Measurements from ENCODE around the gene SERTAD4.
"Not testable (repeated sequence)": the region's sequence is repeated elsewhere in the genome, so short reads cannot be mapped to it uniquely, and the experiment has no call there.

Gene SERTAD4

DNA sequence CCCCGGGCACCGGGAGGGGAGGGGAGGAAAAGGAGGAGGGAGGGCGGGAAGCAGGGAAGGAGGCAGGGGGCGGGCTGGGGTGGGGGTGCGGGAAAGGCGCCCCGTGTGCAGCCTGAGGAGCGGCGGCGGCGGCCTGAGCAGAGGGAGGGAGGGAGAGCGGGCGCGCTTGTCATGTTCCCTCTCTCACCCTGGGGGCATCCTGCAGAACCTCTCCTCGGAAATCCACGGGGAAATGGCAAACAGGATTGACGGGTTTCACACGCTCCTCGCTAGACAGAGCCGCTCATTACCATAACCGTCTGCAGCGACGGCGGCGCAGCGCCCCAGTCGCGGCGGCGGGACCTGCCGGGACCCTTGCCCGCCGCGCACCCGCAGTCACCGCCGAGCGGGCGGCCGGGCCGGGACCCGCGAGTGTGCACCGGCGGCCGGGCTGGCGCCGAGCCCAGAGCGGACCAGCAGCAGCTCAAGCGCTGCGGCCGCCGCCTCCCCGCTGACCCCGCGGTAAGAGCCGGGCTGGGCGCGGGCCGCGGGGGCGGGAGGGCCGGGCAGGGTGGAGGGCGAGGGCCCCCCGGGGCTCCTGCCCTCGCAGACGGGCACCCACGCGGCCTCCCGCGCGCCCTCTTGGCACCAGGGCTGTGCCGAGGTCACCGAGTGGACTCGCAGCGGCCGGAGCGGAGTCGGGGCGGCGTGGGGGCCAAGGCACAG lies at the start of gene SERTAD4:
TSS of gene SERTAD4 (plus strand) at position 286 of the 705 bp plus-strand sequence. CDS start 5,165 bp downstream, outside the sequence.
- DNase-seq = no peak

DNA sequence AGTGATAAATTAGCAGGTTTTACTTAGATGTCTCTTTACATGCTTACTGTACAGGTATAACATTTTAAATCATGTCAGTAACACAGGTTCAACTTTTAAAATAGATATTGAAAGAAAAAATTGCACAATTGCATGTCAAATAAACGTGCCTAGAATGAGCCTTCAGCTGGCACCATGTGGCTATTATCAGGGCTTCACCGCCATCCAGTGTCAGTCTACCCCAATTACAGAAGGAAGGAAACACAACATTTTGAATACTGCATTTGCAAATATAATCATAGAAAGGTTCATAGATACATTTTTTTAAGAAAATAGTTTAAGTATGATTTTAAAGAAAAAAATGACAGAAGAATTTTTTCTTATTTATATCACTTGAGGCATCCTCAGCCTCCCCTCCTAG lies 47.5 kb upstream of the SERTAD4 start:
- DNase-seq = no peak

DNA sequence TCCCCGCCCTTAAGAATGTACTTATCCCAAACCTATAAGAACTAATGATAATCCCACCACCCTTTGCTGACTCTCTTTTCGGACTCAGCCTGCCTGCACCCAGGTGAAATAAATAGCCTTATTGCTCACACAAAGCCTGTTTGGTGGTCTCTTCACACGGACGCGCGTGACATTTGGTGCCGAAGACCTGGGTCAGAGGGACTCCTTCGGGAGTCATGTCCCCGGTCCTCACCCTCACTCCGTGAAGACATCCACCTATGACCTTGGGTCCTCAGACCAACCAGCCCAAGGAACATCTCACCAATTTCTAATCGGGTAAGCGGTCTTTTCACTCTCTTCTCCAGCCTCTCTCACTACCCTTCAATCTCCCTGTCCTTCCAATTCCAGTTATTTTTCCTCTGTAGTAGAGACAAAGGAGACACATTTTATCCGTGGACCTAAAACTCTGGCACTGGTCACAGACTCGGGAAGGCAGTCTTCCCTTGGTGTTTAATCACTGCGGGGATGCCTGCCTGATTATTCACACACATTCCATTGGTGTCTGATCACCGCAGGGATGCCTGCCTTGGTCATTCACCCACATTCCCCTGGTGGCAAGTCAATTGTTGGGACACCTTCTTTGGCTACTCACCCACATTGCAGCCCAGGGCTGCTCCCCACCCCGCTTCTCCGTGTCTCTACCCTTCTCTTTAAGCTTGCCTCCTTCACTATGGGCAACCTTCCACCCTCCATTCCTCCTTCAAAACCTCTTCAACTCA lies 44.6 kb upstream of the SERTAD4 start:
- not testable (repeated sequence) for DNase-seq

DNA sequence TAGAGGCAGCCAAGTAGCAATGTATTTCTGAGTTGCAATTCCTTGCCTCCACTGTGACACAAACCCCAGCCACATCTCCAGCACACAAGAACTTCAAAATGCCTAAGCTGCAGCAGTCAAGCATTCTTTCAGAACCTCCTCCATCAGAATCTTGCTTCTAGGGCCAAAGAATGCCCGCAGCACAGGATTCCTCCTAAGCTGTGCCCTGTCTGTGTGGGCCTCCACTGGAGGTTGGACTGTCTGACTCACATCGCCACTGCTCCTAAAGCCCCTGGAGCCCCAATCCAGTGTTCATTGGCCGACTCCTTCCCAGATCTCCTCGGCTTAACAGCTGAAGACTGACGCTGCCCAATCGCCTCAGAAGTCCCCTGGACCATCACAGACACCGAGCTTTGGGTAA lies 43.2 kb upstream of the SERTAD4 start:
- no peak for DNase-seq

DNA sequence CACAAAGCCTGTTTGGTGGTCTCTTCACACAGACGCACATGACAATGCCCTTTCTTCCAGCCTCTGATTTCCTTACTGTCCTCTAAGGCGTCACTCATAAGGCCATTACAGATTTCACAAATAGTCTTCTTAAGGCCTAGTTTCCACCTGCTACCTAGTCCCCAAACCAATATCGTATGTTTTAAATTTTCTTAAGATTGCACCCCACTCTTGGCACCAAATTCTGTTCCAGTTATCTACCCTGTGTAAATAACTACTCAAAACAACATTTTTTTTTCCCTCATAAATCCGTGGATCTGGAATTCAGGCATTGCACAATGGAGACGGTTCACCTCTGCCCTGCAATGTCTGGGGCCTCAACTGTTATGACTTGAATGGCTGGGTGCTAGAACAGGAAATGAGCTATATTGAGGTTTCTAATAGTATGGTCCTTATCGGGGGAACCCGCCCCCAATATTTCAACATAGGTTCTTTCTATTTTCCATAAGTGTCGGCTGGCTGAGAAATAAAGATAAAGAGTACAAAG lies 36.9 kb upstream of the SERTAD4 start:
- no peak for DNase-seq

DNA sequence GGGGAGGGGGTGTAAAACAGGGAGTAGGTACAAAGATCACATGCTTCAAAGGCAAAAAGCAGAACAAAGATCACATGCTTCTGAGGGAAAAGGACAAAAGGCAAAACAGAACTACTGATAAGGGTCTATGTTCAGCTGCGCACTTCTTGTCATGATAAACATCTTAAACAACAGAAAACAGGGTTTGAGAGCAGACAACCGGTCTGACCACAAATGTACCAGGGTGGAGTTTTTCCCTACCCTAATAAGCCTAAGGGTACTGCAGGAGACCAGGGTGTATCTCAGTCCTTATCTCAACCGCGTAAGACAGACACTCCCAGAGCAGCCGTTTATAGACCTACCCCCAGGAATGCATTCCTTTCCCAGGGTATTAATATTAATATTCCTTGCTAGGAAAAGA lies 36.3 kb upstream of the SERTAD4 start:
- not testable (repeated sequence) for DNase-seq

DNA sequence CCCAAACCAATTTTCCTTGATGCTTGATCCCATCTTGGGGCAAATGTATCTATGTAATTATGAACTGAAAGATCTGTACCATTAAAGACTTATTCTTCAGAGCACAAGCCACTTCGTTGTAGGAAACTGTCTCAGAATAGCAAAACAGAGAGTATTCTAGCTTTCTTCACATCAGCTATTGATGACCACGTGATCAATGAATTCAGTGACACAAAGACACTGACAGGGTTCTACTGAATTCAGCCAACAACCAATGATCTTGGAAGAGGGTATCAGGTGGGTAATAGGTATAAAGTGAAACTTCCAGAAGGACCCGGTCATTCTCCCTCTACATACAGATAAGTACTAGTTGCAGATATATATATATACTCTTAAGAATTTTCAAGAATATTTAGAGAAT lies 33.8 kb upstream of the SERTAD4 start:
- DNase-seq = no peak

DNA sequence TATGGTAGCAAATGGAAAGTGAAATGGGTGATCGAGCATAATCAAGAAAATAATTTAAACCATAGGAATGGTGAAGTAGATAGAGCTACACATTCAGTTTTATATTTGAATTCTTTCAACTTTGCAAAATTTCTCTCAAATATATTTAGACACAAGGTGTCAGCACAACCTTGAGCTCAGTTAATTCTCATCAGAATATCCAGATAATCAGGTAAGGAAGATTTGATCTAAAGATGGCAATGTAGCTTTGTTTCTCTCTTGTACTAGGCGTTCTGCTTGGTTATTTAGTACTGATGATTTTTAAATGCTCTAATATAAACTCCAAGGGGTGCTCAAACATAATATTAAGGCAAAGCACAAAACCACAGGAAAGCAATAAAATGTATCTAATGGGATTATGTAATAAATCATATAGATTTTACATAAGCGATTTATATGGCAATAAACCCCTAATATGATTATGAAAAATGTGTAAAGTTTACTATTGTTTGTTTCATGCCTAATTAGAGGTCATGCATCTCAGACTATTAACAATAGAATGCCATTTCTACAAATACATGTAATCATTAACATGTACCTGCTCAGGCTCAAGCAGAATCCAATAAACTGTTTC lies 32.4 kb upstream of the SERTAD4 start:
- DNase-seq = no peak

DNA sequence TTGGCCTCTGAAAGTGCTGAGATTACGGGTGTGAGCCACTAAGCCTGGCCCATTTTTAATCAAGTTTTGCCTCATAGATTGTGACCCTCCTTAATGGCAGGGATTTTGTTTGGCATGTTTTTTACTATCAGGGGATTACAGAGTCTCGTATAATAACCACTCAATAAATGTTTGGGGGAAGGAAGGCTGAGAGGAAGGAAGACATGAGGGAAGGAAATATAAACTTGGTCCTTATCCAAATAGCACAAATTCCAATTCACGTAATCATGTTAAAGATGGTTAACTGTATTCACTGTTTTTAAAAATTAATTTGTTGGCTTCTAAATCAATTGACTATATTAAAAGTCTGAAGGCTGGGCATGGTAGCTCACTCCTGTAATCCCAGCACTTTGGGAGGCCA lies 30.9 kb upstream of the SERTAD4 start:
- no peak for DNase-seq

DNA sequence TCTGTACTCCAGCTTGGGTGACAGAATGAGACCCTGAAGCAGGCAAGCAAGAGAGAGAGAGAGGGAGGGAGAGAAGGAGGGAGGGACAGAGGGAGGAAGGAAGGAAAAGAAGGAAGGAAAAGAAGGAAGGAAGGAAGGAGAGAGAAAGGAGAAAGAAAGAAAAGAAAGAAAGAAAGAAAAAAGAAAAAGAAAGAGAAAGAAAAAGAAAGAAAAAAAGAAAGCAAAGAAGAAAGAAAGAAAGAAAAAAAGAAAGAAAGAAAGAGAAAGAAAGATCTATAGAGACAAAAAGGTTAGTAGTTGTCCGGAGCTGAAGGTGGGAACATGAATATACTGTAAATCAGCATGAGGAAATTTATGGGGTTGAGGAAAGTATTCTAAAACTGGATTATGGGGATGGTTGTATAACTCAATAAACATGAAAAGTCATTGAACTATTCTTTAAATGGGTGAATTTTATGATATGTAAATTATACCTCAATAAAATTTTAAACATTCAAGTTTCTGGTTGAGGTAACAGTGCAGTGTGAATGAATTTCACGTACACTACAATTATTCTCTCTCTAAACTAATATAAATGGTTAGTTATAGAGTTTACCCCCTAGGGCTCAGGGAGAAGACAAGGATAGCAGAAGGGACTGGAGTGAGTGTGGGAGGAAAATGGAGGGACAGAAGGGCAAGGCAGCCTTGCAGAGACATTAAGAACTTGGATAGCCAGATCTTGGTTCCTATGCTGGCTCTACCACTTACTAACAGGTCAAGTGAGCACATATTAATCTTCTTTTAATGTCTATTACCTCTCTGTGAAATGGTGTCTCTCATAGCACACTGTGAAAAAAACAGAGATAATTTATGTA lies 24.8 kb upstream of the SERTAD4 start:
- no peak for DNase-seq

DNA sequence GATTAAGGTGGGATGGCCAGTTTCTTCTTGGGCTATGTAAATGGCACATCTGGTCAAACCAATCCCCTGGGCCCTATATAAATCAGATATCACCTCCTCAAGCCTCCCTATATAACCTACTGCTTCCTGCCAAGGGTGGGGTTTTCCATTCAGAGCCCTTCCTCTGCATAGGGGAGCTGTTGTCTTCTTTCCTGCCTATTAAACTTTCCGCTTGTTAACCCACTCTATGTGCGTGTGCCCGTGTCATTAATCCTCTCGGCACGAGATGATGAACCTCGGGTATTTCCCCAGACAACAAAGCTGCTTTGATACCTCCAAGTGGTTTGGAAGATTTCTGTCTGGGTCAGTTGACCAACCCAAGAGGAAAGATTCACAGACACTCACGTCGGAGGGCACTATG lies 19.3 kb upstream of the SERTAD4 start:
- DNase-seq = no peak

DNA sequence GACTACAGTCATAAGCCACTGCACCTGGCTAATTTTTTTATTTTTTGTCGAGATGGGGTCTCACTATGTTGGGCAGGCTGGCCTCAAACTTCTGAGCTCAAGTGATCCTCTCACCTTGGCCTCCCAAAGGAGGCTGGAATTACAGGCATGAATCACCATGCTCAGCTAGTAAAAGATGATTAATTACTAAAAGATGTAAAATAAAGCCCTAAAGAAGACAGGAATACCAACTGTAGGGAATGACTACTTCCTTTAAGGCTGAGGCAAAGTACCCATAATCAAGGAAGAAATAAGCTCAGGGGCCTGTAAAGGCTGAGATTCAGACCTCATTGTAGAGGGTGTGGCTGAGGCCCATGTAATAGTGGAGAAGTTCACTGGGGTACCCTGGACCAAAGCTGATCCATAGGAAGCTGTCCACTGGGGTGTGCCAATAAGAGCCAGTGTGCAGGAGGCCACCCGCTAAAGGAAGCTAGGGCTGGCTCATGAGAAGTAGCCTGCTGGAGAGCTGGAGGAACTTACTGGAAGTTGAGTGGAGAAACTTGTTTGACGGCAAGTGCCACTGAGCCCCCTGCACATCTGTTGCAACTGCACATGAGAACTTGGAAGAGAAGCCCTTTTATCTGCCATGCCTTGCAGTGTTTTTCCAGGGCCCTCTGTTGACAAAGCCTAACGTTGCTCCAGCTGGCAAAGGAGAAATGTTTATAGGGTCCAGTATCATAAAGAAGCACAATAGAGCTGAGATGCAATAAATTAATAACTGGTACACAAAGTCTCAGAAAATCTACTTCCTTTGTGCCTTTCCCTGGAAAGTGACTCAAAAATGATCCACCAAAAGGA lies 17.8 kb upstream of the SERTAD4 start:
- DNase-seq = no peak

DNA sequence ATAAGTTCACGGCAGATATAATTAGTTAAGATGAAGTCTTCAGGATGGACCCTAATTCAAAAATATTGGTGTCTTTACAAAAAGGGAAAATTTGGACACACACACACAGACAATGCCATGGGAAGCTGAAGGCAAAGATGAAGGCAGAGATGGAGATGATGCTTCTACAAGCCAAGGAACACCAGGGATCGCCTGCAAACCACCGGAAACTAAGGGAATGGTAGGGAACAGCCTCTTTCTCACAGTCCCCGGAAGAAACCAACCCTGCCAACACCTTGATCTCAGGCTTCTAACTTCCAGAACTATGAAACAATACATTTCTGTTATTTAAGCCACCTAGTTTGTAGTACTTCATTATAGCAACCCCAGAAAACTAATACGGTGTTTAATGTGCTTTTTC lies 15.1 kb upstream of the SERTAD4 start:
- DNase-seq = no peak

DNA sequence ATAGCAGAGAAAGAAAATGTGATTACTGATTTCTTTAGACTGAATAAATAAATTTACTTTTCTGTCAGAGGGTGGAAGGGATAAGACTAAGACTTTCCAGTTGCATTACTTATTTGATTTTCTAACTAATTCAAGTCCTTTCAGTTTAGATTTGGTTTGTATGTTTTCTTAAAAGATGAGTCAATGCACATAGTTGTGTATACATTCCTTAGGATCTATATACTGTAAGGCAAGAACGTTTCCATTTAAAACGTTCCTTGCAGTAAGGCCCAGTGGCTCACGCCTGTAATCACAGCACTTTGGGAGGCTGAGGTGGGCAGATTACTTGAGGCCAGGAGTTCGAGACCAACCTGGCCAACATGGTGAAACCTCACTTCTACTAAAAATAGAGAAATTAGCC lies 14.5 kb upstream of the SERTAD4 start:
- DNase-seq = no peak

DNA sequence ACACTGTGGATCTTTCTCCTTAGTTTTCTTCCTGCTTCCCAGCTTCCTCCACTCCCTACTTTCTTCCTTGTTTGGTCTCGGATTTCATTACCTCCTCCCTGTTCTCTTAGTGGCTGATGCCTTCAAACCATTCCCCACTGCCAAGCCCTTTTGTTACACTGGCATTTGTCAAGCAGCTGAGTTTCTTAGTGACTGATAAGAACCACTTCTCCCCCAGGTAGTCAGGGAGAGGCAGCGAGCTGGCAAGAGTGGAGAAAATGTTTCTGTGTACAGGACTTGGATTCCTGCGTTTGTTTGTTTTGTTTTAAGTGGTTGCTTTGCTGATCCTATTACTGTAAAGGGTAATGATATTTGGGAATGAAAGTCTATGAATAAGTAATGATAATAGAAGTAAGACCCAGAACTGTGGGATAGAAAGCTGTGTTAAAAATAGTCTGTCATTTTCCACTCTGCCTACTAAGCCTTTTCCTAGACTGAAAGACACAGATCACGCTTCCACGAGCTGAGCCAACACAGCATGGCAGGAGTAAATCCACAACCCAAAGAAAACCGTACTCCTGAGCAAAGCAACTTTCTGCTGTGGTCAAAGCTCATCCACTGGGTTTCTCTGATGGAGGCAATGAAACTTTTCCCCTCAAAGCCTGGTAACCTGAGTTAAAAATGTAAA lies 10.1 kb upstream of the SERTAD4 start:
- DNase-seq = no peak

DNA sequence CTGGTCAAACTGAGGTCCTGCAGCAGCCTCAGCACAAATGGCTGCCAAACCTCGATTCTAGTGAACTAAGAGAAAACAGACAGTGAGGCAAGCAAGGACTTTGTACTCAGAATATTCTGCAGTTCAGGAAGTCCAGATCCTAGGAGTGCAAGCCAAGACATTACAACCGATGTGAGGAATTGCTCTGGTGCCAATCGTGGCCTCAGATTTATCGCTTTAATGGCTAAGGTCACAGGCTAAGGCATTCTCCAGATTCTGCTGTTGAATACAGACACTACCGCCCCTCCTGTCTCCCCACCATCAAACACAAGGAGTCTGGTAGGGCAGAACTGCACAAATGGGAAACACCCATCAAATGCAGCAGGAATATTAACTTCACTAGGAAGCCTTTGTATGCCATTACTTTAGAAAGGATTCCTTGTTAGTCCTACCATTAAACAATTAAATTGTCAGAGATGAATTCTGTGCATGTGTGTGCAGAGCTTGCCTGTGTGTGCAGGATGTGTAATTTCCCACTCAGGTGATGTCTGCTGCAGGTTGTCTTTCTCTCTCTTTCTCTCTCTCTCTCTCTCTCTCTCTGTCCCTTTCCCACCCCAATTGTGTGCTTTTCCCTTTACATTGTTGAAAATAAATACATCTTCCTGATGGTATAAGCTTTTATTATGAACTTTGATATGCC lies 9.2 kb upstream of the SERTAD4 start:
- no peak for DNase-seq

DNA sequence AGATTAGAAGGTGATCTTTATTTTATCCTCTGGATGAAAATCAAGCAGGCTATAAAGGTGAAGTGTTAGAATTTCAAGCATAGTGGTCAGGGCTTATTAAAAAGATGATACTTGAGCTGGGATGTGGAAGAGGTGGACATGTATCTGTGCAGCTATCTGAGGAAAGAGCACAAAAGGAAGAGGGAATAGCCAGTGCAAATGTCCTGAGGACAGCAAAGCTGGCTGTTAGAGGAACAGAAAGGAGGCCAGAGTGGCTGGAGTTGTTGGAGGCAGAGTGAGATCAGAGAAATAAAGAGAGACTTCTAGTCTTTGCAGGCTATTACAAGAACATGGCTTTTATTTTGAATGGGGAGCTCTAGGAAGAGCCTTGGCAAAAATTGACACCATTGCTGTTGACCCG lies 4.4 kb upstream of the SERTAD4 start:
- no peak for DNase-seq

DNA sequence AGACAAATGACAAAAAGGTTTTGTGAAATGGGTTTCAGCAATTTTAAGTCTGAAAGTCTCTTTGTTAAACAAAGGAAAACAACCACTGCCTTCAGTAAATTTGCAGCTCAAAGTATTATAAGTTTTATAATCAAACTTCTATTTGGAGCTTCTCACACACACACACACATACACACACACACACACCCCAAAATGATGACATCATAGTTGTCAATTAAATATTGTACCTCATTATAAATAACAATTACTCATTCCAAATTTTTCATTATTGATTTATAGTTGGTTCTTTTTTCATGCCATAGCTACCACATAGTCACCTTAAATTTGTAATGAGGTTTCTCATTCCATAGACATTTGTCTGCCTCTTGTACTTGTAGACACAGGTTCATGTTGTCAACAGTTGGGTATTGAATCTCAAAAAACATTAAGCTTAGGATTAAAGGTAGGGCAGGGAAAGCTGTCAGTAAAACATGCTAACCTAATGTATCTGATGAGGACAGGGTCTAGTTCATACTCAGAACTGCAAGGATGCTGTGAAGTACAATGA lies 2.4 kb upstream of the SERTAD4 start:
- no peak for DNase-seq

DNA sequence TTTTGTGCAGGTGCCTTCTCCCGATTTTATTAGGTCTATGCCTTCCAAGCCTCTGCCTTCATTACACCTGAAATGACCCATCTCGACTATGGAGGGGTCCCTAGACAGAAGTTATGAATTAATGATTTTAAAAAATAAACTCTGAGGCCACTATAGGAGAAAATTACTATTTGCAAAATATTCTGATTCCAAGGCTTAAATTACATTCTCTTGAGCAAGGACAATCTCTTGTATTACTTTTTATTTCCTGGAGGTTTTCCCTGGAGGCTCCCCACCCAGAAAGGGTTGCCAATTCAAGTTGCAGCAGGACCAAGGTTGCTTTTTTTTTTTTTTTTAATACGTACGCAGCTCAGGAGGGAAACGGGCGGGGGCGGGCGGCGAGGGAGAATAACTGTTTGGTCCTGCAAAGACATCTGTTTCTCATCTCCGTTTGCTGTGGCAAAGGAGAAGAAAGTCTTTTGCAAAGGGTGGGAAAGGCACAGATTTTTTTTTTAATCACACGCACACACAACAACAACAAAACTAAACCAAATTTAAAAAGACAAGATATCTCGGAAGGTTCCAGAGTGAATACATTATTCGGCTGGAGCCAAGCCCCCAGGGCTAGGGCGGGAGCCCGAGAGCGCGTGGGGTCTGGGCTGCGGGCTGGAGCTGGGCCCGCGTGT lies 618 bp upstream of the SERTAD4 start:
- no peak for DNase-seq

DNA sequence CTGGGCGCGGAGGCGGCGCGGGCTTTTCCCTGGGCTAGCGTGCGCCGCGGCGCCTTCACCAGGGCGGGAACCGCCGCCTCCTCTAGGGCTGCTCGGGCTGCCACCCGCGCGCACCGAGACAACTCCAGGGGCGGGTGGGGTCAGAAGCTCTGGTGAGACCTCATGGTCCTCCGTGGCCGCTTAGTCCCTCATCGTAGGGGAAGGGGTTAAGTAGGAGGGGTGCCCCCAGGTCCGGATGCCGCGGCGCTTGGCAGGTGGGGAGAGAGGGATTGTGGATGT lies 559 bp downstream of the SERTAD4 start:
- no peak for DNase-seq
